ENCODE measurements around the gene HCFC1R1. TPM values are rescaled to one million over a fixed set of nuclear protein-coding genes. Genes with fewer than 3 reads are reported as not detected.

Gene HCFC1R1
- total and polyA plus RNA-seq, 2 experiments from 2014 or later, result 30.2 to 192 TPM

- no peak for TF ChIP-seq ZNF462 (CRISPR knock-in tag; IDR thresholded peaks at IDR 0.05)
- TF ChIP-seq CTCF (conservative IDR thresholded peaks at IDR 0.05; ENCODE audit: low read depth in 2 of 2), result no peak
- TF ChIP-seq POLR2AphosphoS5 (IDR thresholded peaks at IDR 0.05; ENCODE audit: low read depth), result no peak
- TF ChIP-seq ETS1 (IDR thresholded peaks at IDR 0.05), result no peak
- TF ChIP-seq CREB1 (CRISPR knock-in tag; IDR thresholded peaks at IDR 0.05; ENCODE audit: low read depth), result no peak
- no peak for TF ChIP-seq ZNF331 (CRISPR knock-in tag; IDR thresholded peaks at IDR 0.05; ENCODE audit: low read depth)
- TF ChIP-seq NANOG (IDR thresholded peaks at IDR 0.05; ENCODE audit: borderline replicate concordance), result no peak
Observed at GRCh38 chr16:3010510-3010909, 13.2 kb downstream of the HCFC1R1 start (continued).

Measured in GM23338 (cell line).